Immature natural killer cell (primary cell): Measurements from ENCODE around the gene CCDC169. TPM values are rescaled to one million over a fixed set of nuclear protein-coding genes. Genes with fewer than 3 reads are reported as not detected.

Experiments used
- DNase-seq, 3 donors: peaks; one replicate each; pipeline ENCODE4 v3.0.0; 2022; ENCODE audit warnings: mixed read lengths in 1 of 3
- H3K27ac Mint-ChIP-seq, 6 donors: one replicate each; pipeline ENCODE4 v1.8.0; 2020; ENCODE audit warnings: mixed read lengths in 6 of 6, mild to moderate bottlenecking in 5 of 6, inconsistent platforms in 4 of 6, moderate library complexity in 3 of 6
- H3K27me3 Mint-ChIP-seq, 3 donors: one replicate each; pipeline ENCODE4 v1.8.0; 2020 to 2021; ENCODE audit warnings: low read depth in 3 of 3, mild to moderate bottlenecking in 3 of 3, mixed read lengths in 3 of 3, moderate library complexity in 3 of 3, inconsistent platforms in 1 of 3
- H3K36me3 Mint-ChIP-seq, 3 donors: one replicate each; pipeline ENCODE4 v1.8.0; 2020; ENCODE audit warnings: mixed read lengths in 3 of 3, inconsistent platforms in 2 of 3, mild to moderate bottlenecking in 2 of 3
- H3K4me1 Mint-ChIP-seq, 2 donors: one replicate each; pipeline ENCODE4 v1.8.0; 2020; ENCODE audit warnings: inconsistent platforms in 2 of 2, mild to moderate bottlenecking in 2 of 2, mixed read lengths in 2 of 2, moderate library complexity in 1 of 2
- H3K4me3 Mint-ChIP-seq, 5 donors: one replicate each; pipeline ENCODE4 v1.8.0; 2020; ENCODE audit warnings: mild to moderate bottlenecking in 5 of 5, mixed read lengths in 5 of 5, inconsistent platforms in 3 of 5, moderate library complexity in 3 of 5
- H3K9me3 Mint-ChIP-seq, 6 donors: one replicate each; pipeline ENCODE4 v1.8.0; 2020; ENCODE audit warnings: mild to moderate bottlenecking in 6 of 6, mixed read lengths in 6 of 6, inconsistent platforms in 4 of 6, moderate library complexity in 3 of 6
- polyA plus RNA-seq, 3 donors: library from polyadenylated mRNA; unstranded; fragments of 300-500 nt; fragmentation: Illumina TruSeq; gene quantifications; one replicate each; pipeline ENCODE4 v1.2.3, GENCODE V29; 2021

The CCDC169 gene
- polyA plus RNA-seq, result not detected

DNA sequence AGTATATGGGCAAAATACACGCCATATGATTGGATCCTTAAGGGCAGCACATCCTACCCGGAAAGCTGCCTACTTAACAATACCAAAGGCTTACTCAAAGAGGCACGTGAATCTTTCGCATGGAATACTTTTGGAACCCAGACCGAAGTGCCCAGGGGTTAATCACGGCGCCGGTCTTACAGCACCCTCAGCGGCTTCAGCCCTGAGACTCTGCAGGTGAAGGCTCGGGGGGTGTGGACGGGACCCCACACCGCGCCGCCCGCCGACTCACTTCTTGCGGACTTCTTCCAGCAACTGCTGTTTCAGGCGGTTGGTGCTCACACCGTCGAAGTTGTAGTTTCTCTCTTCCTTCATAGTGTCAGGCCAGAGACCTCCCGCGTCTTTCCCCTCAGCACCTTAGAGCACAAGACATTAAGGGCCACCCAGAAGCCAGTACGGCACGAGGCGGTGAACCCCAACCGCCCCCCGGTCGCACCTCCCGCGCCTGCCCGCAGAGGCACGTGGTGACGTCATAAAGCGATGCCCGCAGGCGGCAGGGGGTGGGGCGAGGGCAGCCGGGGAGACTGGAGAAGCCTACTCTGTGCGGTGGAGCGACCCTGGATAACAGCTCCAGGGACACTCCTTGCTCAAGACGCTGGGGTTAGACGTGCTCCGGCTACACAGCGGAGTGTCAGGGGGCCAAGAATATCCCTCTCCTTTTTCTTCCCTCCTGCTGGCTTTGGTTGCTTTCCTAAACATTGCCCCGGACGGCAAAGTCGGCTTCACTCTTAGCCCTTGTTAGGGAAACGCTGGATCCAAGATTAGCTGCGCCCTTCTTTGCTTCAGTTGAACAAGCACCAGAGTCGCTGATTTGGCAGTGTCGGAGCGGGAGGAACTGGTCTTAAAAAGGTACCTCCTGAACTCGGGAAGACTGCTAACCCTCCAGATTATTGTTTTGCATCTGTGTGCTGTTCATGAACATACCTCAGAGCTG is at the start of gene CCDC169:
TSS of gene CCDC169 (minus strand) at position 449 of the 973 bp plus-strand sequence. CDS start at position 354, 95 bp downstream.
- H3K4me3 Mint-ChIP-seq, result peak within 1 kb of the TSS; percentile 82 to 94 (median 89)
- no peaks in the 10 kb centered on the region for H3K9me3 Mint-ChIP-seq
- H3K4me1 Mint-ChIP-seq, result peaks cover 13 to 23% of the 10 kb centered on the region in 2 donors
- peak within 1 kb of the TSS; percentile 2 to 83 (median 46) for H3K27ac Mint-ChIP-seq
- H3K27me3 Mint-ChIP-seq, result peaks cover 3 to 22% (median 8%) of the 10 kb centered on the region in 3 donors
- peaks cover 0 to 4% (median 3%) of the 10 kb centered on the region in 3 donors for H3K36me3 Mint-ChIP-seq
- DNase-seq, result peak; percentile 69 to 75 (median 71)

DNA sequence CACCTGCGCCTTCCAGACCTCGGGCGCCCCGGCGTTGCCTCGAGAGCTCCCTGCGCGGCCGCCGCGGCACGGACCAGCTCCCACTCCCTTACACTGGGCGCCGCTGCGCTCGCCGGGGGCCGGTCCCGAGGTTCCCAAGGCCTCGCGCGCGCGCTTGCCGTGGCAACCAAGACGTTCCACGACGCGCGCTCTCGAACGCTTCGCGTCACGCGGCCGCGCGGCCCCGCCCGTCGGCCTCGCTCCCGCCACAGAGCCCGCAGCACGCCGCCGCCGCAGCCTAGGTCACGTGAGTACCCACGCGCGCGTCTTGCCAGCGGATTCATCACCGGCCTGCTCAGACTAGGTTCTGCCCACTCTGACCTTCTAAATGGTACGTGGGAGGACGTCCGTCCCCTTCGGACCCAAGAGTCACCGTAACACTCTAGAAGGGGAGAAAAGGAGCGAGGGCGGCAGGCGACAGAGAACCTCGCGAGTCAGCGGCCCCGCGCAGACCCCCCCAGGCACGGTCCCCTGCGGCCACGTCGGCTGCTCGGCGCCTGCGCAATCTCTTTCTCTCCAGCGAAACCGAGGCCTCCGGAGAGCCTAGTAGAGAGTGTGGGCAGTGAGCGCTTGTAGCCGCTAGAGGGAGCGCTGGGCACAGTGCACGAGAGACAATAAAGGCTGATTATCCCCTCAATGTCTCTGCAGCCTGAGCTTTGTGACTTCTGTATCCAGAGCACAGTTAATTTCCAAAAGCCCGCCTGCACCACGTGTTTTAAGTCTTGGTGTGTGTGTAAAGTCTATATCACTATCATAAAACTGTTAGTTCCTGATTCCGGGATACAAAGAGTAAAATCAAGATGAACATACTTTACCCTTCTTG is 48.8 kb upstream of the CCDC169 start, which contains the start of gene SPART:
TSS of gene SPART (minus strand) at position 173 of the 862 bp plus-strand sequence. CDS start 10,564 bp downstream, outside the sequence.
- H3K36me3 Mint-ChIP-seq, result no peaks in the 10 kb centered on the region
- H3K27me3 Mint-ChIP-seq, result peaks cover 16 to 18% (median 18%) of the 10 kb centered on the region in 3 donors
- peaks cover 24 to 39% of the 10 kb centered on the region in 2 donors for H3K4me1 Mint-ChIP-seq
- H3K4me3 Mint-ChIP-seq, result peak within 1 kb of the TSS; percentile 93 to 99 (median 98)
- peak within 1 kb of the TSS; percentile 98 to 100 (median 98) for H3K27ac Mint-ChIP-seq
- DNase-seq, result peak; percentile 94
- H3K9me3 Mint-ChIP-seq, result no peaks in the 10 kb centered on the region

DNA sequence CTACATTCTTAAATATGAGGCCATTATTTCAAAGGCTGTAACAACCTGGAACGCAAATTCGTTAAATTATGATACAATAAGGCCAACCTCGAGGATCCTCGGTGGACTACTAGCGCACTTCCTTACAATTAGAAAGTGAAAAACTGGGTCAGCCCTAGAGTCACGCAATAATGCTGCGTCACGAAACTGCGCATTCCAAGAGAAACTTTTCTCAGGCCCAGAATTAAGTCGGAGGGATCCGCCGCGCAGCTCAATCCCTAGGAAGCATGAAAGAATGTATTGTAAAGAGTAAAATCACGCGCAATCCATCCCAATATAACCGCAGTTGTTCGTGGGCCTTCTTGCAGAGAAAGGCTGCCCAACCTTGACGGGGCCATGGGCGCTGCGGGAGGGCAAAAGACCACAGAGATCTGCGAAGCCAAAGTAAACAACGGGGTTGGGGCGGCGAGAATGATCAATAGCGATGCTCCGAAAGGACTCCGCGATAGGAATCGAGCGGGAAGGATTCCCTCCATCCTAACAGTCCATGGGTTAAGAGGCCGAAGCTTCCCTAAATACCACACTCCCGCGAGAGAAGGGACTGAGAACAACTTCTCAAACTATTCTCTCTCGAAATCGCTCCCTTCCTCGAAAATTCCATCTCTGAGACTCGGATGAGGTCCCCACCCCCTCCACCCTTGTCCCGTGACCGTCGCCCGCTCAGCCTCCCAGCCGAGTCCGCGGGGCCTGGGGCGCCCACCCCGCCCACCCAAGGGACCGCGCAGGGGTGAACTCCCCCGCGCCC is 48.0 kb upstream of the CCDC169 start:
- Mint-ChIP-seq H3K4me3 (peak overlapping the region; percentile 93 to 99 (median 98)), H3K4me1 (peaks cover 27 to 47% of the 10 kb centered on the region in 2 donors), H3K36me3 (no peaks in the 10 kb centered on the region), H3K27me3 (peaks cover 12 to 19% (median 18%) of the 10 kb centered on the region in 3 donors), H3K9me3 (no peaks in the 10 kb centered on the region), H3K27ac (peak overlapping the region; percentile 98 to 100 (median 98))
- peak; percentile 71 to 74 (median 72) for DNase-seq

DNA sequence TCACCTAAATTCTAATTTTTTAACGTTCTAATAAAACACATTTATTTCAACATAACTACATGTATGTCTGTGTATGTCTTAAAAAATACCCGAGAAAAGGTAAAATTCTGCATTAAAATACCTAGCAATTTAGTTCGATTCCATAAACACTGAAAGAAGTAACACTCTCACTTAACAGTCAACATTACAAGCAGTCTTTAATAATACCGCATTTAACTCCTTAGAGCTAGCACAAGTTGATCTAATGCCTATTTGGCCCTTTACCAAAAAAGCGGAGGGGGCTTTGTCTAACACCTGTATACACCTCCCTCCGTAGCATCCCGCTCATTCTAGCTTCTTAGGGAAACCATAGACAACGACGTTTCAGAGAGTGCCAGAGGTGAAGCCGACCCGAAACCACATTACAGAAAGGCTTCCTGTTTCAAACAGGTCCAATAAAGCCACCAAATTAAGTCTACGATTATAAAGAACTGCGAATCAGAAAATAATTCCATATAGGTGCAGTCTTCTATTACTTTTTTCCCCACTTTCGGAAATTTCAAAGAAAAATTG is 47.3 kb upstream of the CCDC169 start:
- Mint-ChIP-seq H3K4me1 (peaks cover 27 to 49% of the 10 kb centered on the region in 2 donors), H3K4me3 (peak overlapping the region; percentile 93 to 99 (median 98)), H3K9me3 (no peaks in the 10 kb centered on the region), H3K27ac (peak overlapping the region; percentile 98 to 100 (median 98)), H3K36me3 (no peaks in the 10 kb centered on the region), H3K27me3 (peaks cover 12 to 19% (median 18%) of the 10 kb centered on the region in 3 donors)
- peak in 2 of 3 donors; percentile 60 to 66 for DNase-seq

DNA sequence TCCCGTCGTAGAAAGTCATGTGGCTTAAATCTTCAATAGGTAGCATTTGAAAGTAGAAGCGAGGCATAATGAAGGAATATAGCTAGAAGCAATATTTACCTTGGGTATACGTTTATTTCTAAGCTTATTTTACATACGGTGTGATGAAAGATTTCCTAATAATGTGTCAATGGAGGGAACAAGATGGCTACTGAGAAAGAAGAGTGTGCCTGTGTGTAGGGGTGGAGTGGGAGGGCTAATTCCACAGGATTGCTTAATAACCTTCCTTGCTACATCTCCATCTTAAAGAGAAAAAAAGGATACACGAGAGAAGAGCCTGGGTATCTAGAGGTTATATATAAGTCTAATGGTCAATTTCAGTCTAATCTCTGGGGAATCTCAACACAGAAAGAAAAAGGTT is 46.6 kb upstream of the CCDC169 start:
- Mint-ChIP-seq H3K36me3 (no peaks in the 10 kb centered on the region), H3K27ac (peak overlapping the region; percentile 70 to 100 (median 98)), H3K4me3 (peak overlapping the region; percentile 25 to 98 (median 59)), H3K27me3 (peaks cover 12 to 19% (median 18%) of the 10 kb centered on the region in 3 donors), H3K4me1 (peaks cover 27 to 49% of the 10 kb centered on the region in 2 donors), H3K9me3 (no peaks in the 10 kb centered on the region)
- DNase-seq, result no peak

DNA sequence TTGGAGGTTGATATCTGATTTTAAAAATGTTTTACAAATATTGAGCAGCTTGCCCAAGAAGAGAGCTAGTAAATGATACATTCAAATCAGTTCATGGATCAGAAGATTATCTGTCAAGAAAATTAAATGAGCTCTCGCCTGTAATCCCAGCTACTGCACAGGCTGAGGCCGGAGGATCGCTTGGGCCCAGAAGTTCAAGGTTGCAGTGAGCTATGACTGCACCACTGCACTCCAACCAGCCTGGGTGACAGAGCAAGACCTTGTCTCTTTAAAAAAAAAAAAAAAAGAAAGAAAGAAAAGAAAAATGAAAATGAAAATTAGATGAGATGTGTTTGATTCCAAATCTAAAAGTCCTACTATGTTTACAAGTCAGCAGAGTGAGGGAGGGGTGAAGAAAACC is 46.2 kb upstream of the CCDC169 start:
- no peaks in the 10 kb centered on the region for H3K9me3 Mint-ChIP-seq
- H3K4me1 Mint-ChIP-seq, result peaks cover 27 to 53% of the 10 kb centered on the region in 2 donors
- H3K36me3 Mint-ChIP-seq, result no peaks in the 10 kb centered on the region

DNA sequence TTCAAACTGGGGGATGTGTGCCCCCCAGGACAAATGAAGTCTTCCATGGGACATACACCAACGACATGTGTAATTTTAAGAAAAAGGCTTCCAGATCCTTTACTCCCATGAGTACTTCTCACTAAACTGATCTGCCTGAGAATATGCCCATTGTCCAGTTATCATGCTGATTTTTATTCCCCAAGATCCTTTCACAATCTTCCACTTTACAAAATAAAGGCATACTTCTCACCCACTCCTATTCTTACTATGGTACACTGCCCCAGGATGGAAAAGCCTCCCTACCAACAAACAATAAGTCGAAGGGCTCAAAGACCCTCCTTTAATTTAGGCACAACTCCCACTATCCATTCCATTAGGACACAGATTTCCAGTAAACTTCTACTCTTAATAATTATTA is 45.1 kb upstream of the CCDC169 start:
- no peaks in the 10 kb centered on the region for H3K9me3 Mint-ChIP-seq
- DNase-seq, result no peak
- no peak overlapping the region for H3K4me3 Mint-ChIP-seq
- H3K27ac Mint-ChIP-seq, result peak overlapping the region in 4 of 6 donors; percentile 0 to 26 (median 7)
- peaks cover 31 to 63% of the 10 kb centered on the region in 2 donors for H3K4me1 Mint-ChIP-seq
- H3K36me3 Mint-ChIP-seq, result no peaks in the 10 kb centered on the region
- peaks cover 12 to 18% (median 18%) of the 10 kb centered on the region in 3 donors for H3K27me3 Mint-ChIP-seq

More for the DNA sequence above, 46.2 kb upstream of the CCDC169 start:
- Mint-ChIP-seq H3K27ac (peak overlapping the region; percentile 70 to 100 (median 98)), H3K4me3 (peak overlapping the region; percentile 25 to 98 (median 59)), H3K27me3 (peaks cover 12 to 19% (median 18%) of the 10 kb centered on the region in 3 donors)
- no peak for DNase-seq

DNA sequence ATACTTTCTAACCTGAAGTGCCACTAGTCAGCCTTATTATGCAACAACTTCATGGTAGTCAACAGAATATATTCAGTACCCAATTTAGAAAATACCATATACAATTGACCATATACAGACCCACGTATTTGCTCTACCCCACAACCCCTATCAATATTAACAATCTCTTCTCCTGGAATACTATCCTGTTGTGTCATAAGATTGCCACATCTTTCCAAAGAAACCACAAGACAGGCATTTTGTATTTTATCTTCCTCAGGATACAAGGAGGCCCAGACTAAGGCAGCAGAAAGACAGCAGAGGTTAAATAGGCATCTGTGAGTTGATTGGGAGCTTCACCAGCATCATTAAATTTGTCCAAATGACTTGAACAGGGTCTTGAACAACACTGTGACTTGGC is 44.1 kb upstream of the CCDC169 start:
- peaks cover 11 to 17% (median 16%) of the 10 kb centered on the region in 3 donors for H3K27me3 Mint-ChIP-seq
- no peaks in the 10 kb centered on the region for H3K36me3 Mint-ChIP-seq
- no peaks in the 10 kb centered on the region for H3K9me3 Mint-ChIP-seq
- peaks cover 36 to 68% of the 10 kb centered on the region in 2 donors for H3K4me1 Mint-ChIP-seq
- no peak overlapping the region for H3K4me3 Mint-ChIP-seq
- H3K27ac Mint-ChIP-seq, result peak overlapping the region in 1 of 6 donors; percentile 50
- no peak for DNase-seq

DNA sequence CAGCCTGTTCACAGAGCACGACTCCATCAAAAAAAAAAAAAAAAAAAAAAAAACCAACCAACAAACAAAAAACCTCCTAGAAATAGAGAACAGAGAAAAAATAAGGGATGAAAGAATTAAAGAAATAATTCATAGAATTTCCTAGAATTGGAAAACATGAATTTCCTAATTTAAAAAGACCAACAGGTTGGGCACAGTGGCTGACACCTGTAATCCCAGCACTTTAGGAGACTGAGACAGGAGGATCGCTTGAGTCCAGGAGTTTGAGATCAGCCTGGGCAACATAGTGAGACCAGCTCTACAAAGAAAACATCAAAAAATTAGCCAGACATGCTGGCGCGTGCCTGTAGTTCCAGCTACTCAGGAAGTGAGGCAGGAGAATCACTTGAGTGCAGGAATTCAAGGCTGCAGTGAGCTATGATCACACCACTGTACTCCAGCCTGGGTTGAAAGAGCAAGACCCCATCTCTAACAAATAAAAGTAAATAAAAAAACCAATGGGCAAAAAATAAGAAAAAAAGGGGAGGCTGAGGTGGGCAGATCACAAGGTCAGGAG is 42.1 kb upstream of the CCDC169 start:
- H3K27ac Mint-ChIP-seq, result no peak overlapping the region

DNA sequence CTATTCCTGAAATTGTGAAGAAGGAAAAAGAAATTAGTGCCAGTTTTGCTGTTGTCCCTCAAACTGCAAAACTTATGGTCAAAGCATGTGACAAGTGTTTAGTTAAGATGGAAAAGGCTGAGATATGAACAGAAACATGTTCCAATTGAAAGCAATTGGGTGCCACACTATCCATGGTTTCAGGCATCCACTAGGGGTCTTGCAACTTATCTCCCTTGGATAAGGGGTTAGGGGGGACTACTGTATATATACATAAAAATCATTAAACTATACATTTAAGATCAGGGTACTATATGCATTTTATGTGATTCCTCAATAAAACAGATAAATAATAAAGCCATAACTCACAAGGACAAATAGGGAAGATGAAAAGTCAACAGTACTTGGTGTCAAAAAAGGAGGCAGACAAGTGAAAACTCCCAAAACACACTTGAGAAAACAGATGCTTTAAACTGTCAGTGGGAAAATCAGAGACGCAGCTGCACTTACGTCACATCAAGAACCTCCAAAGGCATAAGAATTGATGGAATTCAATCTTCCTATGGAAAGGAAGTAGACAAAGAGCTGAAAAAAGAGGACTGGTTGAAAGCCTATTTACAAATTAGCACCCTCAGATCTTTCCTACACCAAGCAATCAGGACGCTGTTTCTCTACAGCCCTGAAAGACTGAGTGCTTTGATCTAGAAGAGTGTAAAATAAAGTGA is 40.5 kb upstream of the CCDC169 start:
- Mint-ChIP-seq H3K36me3 (peaks cover 0 to 4% (median 3%) of the 10 kb centered on the region in 3 donors), H3K4me3 (no peak overlapping the region), H3K4me1 (peaks cover 35 to 77% of the 10 kb centered on the region in 2 donors), H3K27me3 (peaks cover 0 to 1% (median 0%) of the 10 kb centered on the region in 3 donors), H3K9me3 (no peaks in the 10 kb centered on the region), H3K27ac (no peak overlapping the region)
- DNase-seq, result no peak

More for the DNA sequence above, 42.1 kb upstream of the CCDC169 start:
- Mint-ChIP-seq H3K27me3 (peaks cover 0 to 3% (median 1%) of the 10 kb centered on the region in 3 donors), H3K9me3 (no peaks in the 10 kb centered on the region), H3K4me1 (peaks cover 35 to 76% of the 10 kb centered on the region in 2 donors), H3K4me3 (no peak overlapping the region), H3K36me3 (peaks cover 0 to 4% (median 0%) of the 10 kb centered on the region in 3 donors)
- DNase-seq, result no peak

DNA sequence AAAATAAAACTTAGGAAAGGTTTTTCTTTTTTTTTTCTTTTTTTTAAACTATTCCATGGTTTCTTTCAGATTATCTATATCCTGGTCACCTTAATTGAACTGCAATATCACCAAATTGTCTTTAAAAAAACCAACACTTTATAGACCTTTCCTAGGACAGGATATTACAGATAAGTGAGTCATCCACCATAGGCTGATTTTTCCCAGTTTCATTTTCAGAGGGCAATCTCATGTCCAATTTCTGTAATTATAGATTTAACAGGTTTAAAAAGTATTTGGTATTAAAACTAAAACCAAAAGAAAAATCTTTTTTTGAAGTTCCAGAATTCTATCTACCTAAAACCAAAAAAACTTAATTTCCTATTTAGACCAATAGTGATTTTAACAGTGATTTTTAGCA is 35.4 kb upstream of the CCDC169 start:
- no peak overlapping the region for H3K4me3 Mint-ChIP-seq
- H3K4me1 Mint-ChIP-seq, result peaks cover 33 to 64% of the 10 kb centered on the region in 2 donors
- H3K36me3 Mint-ChIP-seq, result peaks cover 15 to 24% (median 20%) of the 10 kb centered on the region in 3 donors
- H3K27me3 Mint-ChIP-seq, result peaks cover 0 to 2% (median 0%) of the 10 kb centered on the region in 3 donors
- no peak overlapping the region for H3K27ac Mint-ChIP-seq
- DNase-seq, result no peak
- no peaks in the 10 kb centered on the region for H3K9me3 Mint-ChIP-seq
